Measurements from ENCODE around the gene ARHGAP5.

GRCh38 chr14:32104308-32104707 lies 27.2 kb downstream of the ARHGAP5 start:
- TF ChIP-seq CREB5 (CRISPR knock-in tag; IDR thresholded peaks at IDR 0.05; ENCODE audit: low read depth) (no peak), CSRNP3 (CRISPR knock-in tag; IDR thresholded peaks at IDR 0.05) (no peak), TOX (CRISPR knock-in tag; IDR thresholded peaks at IDR 0.05; ENCODE audit: borderline replicate concordance) (no peak), ISL1 (CRISPR knock-in tag; IDR thresholded peaks at IDR 0.05) (no peak), PATZ1 (CRISPR knock-in tag; IDR thresholded peaks at IDR 0.05; ENCODE audit: borderline replicate concordance) (no peak), TSHZ2 (CRISPR knock-in tag; IDR thresholded peaks at IDR 0.05) (no peak), SNAI2 (CRISPR knock-in tag; IDR thresholded peaks at IDR 0.05) (no peak), ZNF565 (CRISPR knock-in tag; conservative IDR thresholded peaks at IDR 0.05; ENCODE audit: low read depth) (no peak), TCF4 (CRISPR knock-in tag; IDR thresholded peaks at IDR 0.05; ENCODE audit: borderline replicate concordance) (no peak), CSDC2 (CRISPR knock-in tag; IDR thresholded peaks at IDR 0.05) (no peak), OSR1 (CRISPR knock-in tag; IDR thresholded peaks at IDR 0.05) (no peak), PPARA (CRISPR knock-in tag; IDR thresholded peaks at IDR 0.05; ENCODE audit: borderline replicate concordance) (no peak), BACH2 (CRISPR knock-in tag; IDR thresholded peaks at IDR 0.05; ENCODE audit: borderline replicate concordance) (no peak), RARB (CRISPR knock-in tag; IDR thresholded peaks at IDR 0.05) (no peak)

Measured in SK-N-SH treated with all-trans-retinoic acid at 6 μM for 48 hours (cell line).